Tibial nerve (tissue), 4 donors: ENCODE data around the gene SP100.

Experiments used
- EP300 ChIP-seq, 2 donors: sonication (generic); formaldehyde crosslinking; IDR thresholded peaks; one replicate each; pipeline ENCODE4 v1.6.1; 2017; ENCODE audit warnings: antibody characterized with exemption in 2 of 2, mild to moderate bottlenecking in 1 of 2
- POLR2A ChIP-seq, 2 donors: fragments of 450-650 bp; IDR thresholded peaks; one replicate each; pipeline ENCODE4 v1.6.1; 2017; ENCODE audit warnings: antibody characterized with exemption in 2 of 2, mild to moderate bottlenecking in 2 of 2, moderate library complexity in 2 of 2
- TF ChIP-seq, protein P1 (sequence below), 5 experiments: fragments of 200-600 bp in 3 of 5; fragments of 450-650 bp in 2 of 5; sonication (generic) in 3 of 5; IDR thresholded peaks; one replicate each; pipeline ENCODE4 v1.5.1; 2016 to 2019; ENCODE audit warnings: antibody characterized with exemption in 5 of 5, mild to moderate bottlenecking in 3 of 5, moderate library complexity in 2 of 5

DNA sequence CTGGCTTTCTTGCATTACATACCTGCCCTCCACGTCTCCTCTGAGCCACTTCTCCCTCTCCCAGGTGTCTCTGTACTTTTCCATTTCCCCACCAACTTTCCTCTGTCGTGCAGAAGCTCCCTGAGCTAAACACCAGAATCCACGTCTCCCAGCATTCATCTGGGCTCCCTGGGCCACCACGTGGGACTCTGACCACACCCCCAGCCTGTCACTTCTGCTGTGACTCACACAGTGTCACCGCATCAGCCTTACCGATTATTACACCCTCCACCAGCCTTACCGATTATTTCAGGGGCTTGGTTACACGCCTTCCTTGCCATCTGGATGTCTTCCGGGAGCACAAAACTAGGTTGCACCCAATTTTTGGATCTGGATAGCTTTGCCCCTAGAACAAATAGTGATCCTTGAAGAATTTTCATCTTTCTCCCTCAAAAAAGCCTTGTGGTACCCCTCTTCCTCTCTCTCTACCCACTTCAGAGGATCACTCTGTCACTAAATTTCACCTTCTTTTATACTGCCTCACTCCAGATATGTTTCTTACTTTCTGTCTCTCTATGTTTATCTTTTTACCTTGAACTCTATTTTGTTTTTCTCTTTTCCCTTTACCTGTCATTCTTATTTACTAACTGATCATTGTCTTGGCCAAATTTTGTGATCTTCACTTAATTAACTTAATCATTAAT lies 159.8 kb downstream of the SP100 start:
- TF ChIP-seq, protein P1, sequence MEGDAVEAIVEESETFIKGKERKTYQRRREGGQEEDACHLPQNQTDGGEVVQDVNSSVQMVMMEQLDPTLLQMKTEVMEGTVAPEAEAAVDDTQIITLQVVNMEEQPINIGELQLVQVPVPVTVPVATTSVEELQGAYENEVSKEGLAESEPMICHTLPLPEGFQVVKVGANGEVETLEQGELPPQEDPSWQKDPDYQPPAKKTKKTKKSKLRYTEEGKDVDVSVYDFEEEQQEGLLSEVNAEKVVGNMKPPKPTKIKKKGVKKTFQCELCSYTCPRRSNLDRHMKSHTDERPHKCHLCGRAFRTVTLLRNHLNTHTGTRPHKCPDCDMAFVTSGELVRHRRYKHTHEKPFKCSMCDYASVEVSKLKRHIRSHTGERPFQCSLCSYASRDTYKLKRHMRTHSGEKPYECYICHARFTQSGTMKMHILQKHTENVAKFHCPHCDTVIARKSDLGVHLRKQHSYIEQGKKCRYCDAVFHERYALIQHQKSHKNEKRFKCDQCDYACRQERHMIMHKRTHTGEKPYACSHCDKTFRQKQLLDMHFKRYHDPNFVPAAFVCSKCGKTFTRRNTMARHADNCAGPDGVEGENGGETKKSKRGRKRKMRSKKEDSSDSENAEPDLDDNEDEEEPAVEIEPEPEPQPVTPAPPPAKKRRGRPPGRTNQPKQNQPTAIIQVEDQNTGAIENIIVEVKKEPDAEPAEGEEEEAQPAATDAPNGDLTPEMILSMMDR (IDR thresholded peaks at IDR 0.05) = no peak
- TF ChIP-seq EP300 (IDR thresholded peaks at IDR 0.05) (no peak), POLR2A (IDR thresholded peaks at IDR 0.05) (no peak)
